SK-N-SH (cell line): Measurements from ENCODE around the gene FIBIN.

ENCODE experiments used
- NRF1 ChIP-seq: IDR thresholded peaks from 2 replicates; pipeline ENCODE4 v1.6.1; 2012; ENCODE audit warnings: low read depth, mild to moderate bottlenecking, low read length
- RAD21 ChIP-seq: IDR thresholded peaks from 2 replicates; pipeline ENCODE4 v1.6.1; 2012; ENCODE audit warnings: mild to moderate bottlenecking, low read length
- TF ChIP-seq, protein P1 (sequence below): IDR thresholded peaks from 2 replicates; pipeline ENCODE4 v1.4.0; 2012; ENCODE audit warnings: low read depth, borderline replicate concordance

DNA sequence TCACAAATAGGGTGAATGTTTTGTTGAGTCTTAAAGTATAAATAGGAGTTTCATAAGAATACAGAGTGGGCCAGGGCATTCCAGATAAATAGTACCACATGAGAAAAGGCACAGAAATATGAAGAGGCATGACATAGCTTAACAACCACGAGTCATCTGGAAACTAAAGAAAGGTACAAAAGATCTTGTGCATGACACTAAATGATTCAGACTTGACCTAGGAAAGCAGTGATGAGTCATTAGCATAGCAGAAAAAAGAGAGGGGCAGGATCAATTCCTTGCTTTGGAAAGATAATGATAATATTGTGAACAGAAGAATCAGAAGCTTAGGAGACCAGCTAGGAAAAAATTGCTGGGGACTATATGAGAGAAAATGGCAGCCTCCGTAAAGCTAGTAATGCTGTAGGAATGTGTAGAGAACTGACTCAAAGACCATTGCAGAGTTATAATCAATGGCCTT lies 47.6 kb upstream of the FIBIN start:
- no peak for TF ChIP-seq RAD21
- TF ChIP-seq, protein P1, sequence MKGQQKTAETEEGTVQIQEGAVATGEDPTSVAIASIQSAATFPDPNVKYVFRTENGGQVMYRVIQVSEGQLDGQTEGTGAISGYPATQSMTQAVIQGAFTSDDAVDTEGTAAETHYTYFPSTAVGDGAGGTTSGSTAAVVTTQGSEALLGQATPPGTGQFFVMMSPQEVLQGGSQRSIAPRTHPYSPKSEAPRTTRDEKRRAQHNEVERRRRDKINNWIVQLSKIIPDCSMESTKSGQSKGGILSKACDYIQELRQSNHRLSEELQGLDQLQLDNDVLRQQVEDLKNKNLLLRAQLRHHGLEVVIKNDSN: no peak
- no peak for TF ChIP-seq NRF1
